DMS53 treated with DMSO at 0.1 percent for 48 hours (cell line): Measurements from ENCODE around the gene RECK.
"Not testable (repeated sequence)": the region's sequence is repeated elsewhere in the genome, so short reads cannot be mapped to it uniquely, and the experiment has no call there.

Experiments used
- DNase-seq: peaks from one replicate; lab custom pipeline; 2025; ENCODE audit not compliant: unreplicated experiment; lab: John Stamatoyannopoulos, UW

Gene RECK

DNA sequence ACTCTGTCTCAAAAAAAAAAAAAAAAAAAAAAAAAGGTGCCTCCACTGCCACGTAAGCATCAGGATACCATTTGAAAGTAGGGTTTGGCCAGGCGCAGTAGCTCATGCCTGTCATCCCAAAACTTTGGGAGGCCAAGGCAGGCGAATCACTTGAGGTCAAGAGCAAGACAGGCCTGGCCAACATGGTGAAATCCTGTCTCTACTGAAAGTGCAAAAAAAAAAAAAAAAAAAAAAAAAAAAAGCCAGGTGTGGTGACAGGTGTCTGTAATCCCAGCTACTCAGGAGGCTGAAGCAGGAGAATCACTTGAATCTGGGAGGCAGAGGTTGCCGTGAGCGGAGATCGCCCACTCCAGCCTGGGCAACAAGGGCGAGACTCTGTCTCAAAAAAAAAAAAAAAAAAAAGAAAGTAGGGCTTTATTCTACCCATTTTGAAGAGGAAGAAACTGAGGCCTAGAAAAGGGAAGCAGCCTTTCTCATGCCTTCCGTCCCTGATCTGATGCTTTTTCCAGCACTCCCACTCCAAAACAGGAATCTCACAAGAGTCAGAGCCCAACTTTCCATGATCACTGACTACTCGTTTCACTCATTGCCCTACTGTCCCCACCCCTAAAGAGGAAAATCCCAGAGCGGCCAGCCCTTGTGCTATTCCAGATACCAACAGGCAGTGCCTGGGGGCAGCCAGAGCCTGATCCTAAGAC is 116.2 kb downstream of the RECK start:
- DNase-seq, result no peak

- no peak for DNase-seq
Observed at GRCh38 chr9:36153746-36154145, 117.0 kb downstream of the RECK start.

DNA sequence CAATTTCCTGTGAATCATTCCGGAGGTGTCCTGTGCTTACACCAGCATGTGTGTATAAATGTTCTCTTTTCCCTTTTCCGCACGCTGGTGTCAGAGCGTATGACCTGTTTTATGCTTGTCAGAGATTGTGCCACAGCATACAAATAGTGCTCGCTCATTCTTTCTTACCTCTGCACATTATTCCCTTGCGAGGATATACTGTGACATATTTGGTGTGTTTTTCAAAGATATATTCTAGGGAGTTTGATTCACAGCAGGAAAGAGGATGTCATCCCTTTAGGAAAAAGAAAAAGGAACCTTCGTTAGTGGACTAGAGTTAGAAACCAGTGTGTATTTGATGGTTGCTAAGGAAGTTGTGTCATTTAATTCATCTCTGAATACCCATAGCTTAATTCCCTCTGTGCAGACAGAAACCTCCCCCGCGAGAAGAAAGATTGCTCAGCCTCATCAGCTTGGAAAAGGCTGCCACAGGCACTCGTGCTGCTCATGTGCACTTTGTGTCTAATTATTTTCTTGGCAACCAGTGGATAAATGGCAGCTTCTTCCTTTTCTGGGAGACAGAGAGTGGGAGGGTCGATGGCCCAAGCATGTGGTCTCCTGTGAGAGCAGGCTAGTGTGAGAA is 117.7 kb downstream of the RECK start:
- no peak for DNase-seq

DNA sequence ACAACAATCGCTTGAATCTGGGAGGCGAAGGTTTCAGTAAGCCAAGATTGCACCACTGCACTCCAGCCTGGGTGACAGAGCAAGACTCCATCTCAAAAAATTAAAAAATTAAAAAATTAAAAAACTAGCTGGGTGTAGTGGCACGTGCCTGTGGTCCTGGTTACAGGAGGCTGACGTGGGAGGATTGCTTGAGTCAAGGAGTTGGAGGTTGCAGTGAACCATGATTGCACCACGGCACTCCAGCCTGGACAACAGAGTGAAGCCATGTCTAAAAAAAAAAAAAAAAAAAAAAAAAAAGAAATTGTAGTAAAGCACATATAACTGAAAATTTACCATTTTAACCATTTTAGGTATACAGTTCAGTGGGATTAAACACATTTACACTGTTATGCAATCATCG is 119.4 kb downstream of the RECK start:
- no peak for DNase-seq

- DNase-seq, result no peak
Observed at GRCh38 chr9:36158122-36158521, 121.4 kb downstream of the RECK start.

- no peak for DNase-seq
Observed at GRCh38 chr9:36158917-36159316, 122.2 kb downstream of the RECK start.

GRCh38 chr9:36159509-36159908 is 122.8 kb downstream of the RECK start:
- not testable (repeated sequence) for DNase-seq

- not testable (repeated sequence) for DNase-seq
Observed at GRCh38 chr9:36160126-36160525, 123.4 kb downstream of the RECK start.

DNA sequence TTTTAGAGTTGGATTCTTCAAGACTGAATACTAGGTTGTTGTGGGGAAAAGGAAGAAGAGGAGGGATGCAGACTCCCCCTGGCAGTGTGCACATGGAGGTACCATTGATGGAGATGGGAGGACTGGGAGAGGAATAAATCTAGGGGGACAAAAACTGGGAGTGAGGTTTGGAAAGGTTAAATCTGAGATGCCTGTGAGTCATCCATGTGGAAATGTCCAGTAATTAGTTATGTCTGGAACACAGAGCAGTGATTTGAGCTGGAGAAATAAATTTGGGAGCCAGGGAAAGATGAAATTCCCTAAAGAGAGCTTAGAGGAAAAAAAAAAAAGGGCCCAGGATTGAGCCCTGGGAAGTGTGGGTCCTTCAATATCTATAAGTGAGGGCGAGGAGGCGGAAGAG is 124.5 kb downstream of the RECK start:
- DNase-seq, result no peak

GRCh38 chr9:36162211-36162738 is 125.6 kb downstream of the RECK start:
- no peak for DNase-seq

DNA sequence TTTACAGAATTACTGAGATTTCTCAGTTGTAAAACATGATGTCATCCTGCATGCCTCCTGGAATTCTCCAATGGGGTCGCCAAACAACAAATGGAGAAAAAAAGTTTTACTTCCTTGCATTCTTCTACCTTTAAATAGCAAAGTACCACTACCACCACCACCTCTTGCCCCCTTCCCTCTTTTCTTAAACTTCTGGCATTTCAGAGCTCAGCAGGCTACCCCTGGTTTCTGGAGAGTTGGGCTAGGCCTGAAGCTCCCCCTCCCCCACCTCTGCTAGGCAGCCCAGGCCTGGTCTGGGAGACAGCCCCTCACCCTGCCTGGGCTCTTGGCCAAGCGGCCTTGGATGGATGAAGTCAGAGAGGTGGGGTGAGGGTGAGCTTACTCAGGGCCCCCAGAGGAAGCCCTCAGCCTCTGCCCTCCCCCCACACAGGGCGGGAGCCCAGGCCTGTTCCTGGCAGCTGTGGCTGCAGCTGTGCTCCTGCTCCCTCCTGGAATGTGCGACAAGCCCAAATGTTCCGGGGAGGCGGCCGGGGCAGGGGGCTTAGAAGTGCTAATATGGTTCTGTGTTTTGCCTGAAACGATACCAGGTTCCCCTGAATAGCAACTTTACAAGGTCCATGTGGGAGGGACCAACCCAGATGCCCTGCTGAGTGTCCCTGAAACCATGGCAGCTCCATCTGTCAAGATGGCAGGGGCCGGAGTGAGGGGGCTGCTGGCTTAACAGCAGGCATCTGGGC is 126.5 kb downstream of the RECK start:
- no peak for DNase-seq

DNA sequence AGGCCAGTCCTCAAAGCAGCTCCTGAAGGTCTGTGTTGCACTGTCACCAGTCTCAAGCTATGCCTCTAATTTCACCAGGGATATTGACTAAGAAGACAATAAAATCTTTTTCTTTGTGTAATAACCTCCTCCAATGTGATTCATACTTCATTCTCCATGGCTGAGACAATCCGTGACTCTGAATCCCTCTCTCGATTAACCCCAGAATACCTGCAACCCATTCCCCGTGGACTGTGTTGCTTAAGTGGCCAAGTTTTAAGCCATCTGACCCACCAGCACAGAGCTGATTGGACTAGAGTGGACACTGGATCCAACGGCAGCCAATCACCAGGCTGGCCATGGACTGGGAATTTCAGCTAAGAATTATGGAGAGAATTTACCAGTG is 127.1 kb downstream of the RECK start:
- DNase-seq, result no peak

DNA sequence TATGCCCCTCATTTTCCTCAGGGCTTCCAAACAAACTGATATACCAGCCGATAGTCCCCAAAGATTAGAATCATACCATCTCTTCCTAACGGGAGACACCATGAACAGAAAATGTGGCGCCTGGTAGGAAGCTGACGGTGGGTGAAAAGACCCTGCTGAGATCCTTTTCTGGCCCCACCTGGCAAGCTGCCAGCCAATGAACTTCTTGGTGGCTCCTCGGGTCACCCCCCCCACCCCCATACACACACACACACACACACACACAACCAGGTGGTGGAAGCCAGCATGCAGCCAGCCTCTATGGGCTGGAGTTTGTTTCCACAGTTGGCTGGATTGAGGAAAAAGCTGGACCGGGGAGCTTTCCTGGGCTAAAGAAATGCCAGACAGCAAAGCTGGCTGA is 127.7 kb downstream of the RECK start:
- DNase-seq, result no peak

DNA sequence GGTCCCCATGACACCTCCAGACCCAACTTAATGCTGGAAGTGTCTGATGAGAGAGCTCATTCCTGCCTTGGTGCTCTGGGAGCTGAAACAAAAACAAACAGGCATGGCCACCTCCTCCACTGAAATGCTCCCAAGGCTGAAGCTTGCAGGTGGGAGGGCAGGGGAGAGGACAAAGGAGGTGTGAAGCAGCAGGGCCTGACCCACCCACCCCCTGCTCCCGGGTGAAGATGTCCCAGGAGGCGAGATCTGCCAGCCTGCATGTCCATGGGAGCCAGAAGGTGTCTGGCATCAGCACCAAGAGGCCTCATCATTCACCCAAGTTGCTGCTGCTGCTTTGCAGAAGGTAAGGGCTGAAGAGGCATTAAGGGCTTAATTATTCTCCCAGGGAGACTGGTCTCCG is 128.3 kb downstream of the RECK start:
- no peak for DNase-seq

DNA sequence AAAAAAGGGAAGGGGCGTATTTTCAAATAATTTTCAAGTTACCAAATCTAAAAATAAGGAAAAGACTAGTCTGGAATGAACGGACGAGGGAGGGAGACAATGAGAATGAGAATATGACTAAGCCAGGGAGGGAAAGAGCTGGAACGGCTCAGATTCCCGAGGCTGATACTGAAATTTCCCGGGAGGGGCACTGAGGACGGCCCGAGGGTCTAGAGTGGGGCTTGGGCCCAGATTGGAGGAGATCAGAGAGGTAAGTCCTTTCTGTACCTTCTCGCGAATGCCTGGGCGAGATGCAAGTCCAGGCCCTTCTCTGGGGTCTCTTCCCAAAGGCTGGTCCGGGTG is 129.1 kb downstream of the RECK start:
- no peak for DNase-seq

- DNase-seq, result peak; percentile 58
Observed at GRCh38 chr9:36166168-36166927, 129.6 kb downstream of the RECK start.

- no peak for DNase-seq
Observed at GRCh38 chr9:36169166-36169565, 132.5 kb downstream of the RECK start, which contains the start of gene CCIN. Gene CCIN, plus strand, starts transcription at chr9:36169388. Its CDS starts 115 bp downstream, at chr9:36169503.

GRCh38 chr9:36169708-36170107 is 133.0 kb downstream of the RECK start:
- DNase-seq, result no peak

- no peak for DNase-seq
Observed at GRCh38 chr9:36170531-36170930, 133.8 kb downstream of the RECK start.

DNA sequence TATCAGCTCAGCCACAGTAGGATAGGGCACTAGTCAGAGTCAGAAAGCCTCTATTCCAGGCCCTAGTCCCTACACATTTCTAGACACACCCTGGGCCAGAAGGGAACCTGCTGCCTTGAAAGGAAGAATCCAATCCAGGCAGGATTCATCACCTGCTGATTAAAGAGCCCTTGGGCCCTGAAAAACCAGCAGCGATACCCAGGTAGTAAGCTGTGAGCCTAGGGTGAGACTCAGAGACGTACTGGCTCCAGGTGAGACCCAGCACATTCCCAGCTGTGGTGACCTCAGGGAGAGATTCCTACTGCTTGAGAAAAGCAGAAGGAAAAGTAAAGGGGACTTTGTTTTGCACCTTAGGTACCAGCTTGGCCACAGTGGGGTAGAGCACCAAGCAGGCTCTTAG is 137.1 kb downstream of the RECK start:
- no peak for DNase-seq
